Activated CD4-positive, alpha-beta T cell treated with anti-CD3 and anti-CD28 coated beads, Interleukin-2, amount 50 U/mL, for 48 hours (primary cell): ENCODE results near the gene CDC42BPA.
"Not testable (repeated sequence)": the region's sequence is repeated elsewhere in the genome, so short reads cannot be mapped to it uniquely, and the experiment has no call there.

Source experiments
- DNase-seq, 2 experiments: peaks; one replicate each; pipeline ENCODE4 v3.0.0-alpha.2; 2020

CDC42BPA gene

DNA sequence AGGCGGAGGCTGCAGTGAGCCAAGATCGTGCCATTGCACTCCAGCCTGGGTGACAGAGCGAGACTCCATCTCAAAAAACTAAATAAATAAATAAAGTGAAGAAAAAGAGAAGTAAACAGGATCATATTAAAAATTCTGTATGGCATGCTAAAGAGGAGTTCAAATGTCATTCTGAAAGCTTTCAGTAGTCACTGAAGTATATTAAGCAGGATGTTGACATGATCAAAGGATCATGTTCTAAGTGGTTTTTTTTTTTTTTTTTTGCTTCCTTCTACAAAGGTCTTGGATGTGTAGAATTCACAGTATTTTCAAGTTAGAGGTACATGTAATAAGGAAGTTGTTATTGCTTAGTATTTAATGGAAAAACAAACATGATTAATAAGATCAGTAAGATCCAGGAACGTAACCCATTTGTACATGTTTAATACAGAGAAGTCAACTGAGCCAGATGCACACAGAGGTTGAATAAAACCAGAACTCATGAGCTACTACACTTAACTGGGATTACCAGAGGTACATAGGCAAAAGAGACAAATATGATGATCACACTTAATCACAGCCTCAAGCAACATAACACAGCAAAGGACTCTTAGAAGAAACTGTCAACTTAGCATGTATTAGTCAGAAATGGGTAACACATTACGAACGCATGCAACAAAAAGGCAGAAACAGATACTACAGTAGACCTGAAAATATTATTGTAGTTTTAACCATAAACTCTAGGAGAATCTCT lies 12.2 kb downstream of the CDC42BPA start:
- no peak for DNase-seq

DNA sequence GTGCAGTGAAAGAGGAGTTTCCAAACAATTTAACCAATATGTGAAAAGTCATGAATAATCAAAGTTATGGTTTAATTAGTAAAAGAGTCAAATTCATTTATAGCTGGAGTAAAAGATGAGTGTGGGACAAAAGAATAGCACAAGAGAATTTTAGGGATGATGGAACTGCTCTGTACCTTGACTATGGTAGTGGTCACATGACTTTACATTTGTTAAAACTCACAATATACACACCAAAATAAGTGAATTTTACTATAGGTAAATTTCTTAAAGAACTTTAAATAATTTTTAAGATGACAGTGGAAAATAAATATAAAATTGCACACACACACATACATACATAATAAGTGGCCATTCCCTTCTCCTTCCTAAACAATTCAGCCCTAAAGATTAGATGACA lies 13.6 kb downstream of the CDC42BPA start:
- no peak for DNase-seq

GRCh38 chr1:227303662-227304061 lies 14.6 kb downstream of the CDC42BPA start:
- DNase-seq, result no peak

- DNase-seq, result no peak
These were observed 17.6 kb downstream of the CDC42BPA start for GRCh38 chr1:227300682-227301081.

DNA sequence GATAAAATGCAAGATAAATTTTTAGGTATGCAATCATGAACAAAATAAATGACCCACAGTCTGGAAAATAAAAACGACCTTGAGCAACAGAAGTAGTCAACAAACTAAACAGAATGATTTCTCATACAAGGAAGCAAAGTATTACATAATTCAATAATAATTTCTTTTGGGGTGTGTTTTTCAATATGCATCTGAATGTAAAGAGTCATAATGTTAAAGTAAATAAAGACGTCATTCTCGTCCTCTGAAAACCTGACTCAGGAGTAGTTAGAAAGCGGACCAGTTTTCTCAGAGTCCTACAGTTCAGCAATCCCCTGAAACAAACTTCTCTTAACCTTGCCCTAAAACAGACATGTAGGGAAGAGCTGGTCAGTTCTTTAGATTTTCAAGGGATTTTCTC lies 18.6 kb downstream of the CDC42BPA start:
- no peak for DNase-seq

DNA sequence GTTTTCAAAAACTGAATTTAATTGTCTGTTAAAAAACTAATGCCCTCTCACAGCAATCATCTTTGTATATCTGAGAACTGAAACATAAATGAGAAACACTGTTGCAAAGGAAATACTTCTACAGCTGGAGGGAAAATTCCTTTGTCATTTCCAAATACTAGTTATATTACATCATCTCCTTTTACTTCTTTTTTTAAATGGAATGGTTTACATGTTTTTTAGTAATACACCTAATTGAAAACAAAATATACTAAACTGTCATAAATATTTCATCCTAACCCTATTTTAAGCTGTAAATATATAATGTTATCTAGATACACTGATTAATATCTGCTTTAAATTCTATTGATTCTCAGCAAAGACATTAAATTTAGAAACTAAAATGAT lies 19.1 kb downstream of the CDC42BPA start:
- DNase-seq, result no peak

DNA sequence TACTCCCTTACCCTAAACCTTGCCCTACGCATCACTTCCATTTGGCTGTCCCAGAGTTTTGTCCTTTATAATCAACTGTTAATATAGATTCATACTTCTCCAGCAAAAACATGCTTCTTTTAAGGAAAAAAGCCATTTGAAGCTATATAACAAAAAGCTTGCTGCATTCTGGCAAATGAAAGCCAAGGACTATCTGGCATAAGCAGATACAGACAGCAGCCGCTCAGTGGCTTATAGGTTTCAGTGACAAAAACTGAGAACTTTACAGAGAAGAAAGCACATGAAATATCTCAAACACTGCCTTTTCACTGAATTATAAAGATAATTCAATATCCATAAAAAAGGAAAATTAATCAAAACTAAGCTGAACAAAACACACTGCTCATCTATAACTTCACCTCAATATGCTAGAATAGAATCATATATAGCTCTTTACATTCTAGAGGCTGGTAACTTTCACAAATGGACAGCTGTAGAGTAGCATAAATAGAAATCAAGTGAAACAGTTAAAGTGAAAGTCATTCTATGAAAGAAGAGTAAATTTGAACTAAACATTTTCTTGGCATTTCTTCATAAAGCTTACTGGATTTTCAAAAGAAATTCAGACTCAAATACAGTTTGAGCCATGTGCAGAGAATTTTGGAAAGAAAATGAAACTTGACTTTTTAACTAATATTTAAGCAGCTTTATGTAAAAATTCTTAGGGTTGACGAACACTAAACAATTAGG lies 19.6 kb downstream of the CDC42BPA start:
- DNase-seq, result no peak

GRCh38 chr1:227297073-227297793 lies 21.1 kb downstream of the CDC42BPA start:
- DNase-seq, result no peak

- DNase-seq, result no peak
These were observed 22.7 kb downstream of the CDC42BPA start for GRCh38 chr1:227295609-227296008.

GRCh38 chr1:227285745-227286144 lies 32.5 kb downstream of the CDC42BPA start:
- DNase-seq, result no peak

GRCh38 chr1:227281371-227281770 lies 36.9 kb downstream of the CDC42BPA start:
- no peak for DNase-seq

DNA sequence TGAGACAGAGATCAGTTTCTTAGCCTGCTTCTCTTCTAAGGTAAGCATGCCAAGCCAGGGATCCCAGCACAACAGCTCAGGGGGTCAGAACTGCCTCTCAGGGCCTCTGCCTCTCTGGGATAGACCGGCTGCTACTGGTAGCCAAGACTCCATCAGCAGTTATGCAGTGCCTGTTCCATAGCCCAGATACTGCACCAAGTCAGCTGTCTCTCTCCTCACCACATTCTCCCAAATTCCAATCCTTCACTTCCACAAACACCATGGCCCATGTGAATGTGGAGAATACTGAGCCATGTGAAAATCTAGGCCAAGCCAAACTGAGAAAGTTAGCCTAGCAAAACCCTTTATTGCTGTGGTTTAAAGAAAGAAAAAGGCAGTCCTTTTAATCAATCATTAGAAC lies 37.5 kb downstream of the CDC42BPA start:
- DNase-seq, result no peak

DNA sequence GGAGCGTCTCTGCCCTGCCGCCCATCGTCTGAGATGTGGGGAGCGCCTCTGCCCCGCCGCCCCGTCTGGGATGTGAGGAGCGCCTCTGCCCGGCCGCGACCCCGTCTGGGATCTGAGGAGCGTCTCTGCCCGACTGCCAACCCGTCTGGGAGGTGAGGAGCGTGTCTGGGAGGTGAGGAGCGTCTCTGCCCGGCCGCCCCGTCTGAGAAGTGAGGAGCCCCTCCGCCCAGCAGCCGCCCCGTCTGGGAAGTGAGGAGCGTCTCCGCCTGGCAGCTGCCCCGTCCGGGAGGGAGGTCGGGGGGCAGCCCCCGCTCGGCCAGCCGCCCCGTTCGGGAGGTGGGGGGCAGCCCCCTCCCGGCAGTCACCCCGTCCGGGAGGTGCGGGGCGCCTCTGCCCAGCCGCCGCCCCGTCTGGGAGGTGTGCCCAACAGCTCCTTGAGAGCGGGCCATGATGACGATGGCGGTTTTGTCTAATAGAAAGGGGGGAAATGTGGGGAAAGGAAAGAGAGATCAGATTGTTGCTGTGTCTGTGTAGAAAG lies 42.1 kb downstream of the CDC42BPA start:
- not testable (repeated sequence) for DNase-seq

GRCh38 chr1:227273557-227273956 lies 44.7 kb downstream of the CDC42BPA start:
- DNase-seq, result no peak

DNA sequence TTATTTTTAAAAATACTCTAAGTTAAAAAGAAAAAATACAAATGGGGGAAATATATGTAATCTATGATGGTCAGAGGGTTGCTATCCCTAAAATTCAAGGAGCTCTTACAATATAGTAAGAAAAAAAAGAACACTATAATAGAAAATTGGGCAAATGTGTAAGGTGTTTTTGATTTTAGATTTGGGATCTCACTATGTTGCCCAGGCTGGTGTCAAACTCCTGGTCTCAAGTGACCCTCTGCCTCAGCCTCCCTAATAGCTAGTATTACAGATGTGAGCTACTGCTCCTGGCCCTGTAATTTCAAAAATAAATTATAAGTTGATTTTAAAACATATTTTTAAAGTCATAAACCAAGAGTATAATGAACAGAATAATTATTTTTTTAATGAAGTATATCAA lies 45.9 kb downstream of the CDC42BPA start:
- DNase-seq, result no peak

GRCh38 chr1:227270554-227270953 lies 47.7 kb downstream of the CDC42BPA start:
- no peak for DNase-seq

- DNase-seq, result no peak
These were observed 49.3 kb downstream of the CDC42BPA start for GRCh38 chr1:227268943-227269342.

DNA sequence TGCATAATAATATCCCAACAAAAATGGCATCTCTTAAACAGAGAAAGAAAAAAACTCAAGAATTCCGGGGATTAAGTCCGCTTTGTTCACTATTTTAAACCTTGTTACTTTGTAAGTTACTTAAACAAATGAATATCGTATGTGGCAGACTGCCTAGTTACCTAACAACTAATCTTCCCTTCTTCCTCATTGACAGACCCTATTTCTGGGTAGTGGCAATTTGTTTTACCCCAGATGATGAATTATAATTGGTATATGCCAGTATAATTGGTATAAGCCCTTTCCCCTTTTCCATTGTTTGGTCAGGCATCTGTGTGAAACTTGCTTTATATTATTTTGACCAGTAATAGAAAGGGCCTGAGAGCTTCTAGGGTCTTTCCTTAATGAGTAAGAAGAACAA lies 52.4 kb downstream of the CDC42BPA start:
- no peak for DNase-seq

- no peak for DNase-seq
These were observed 54.4 kb downstream of the CDC42BPA start for GRCh38 chr1:227263869-227264268.

- no peak for DNase-seq
These were observed 56.8 kb downstream of the CDC42BPA start for GRCh38 chr1:227261501-227261900.

GRCh38 chr1:227260433-227260832 lies 57.9 kb downstream of the CDC42BPA start:
- DNase-seq, result no peak

DNA sequence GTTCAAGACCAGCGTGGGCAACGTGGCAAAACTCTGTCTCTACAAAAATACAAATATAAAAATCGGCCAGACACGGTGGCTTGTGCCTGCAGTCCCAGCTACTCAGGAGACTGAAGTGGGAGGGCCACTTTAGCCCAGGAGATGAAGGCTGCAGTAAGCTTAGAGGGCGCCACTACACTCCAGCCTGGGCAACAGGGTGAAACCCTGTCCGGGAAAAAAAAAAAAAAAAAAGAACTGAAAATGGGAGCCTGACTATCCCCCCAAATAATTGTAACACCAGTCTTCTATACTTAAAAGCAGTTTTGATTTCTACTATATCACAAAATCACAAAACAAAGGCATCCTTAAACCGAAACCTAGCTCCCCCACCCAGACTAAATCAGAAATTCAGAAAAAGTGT lies 60.3 kb downstream of the CDC42BPA start:
- DNase-seq, result no peak

- no peak for DNase-seq
These were observed 63.1 kb downstream of the CDC42BPA start for GRCh38 chr1:227255086-227255732.
